GM21723 (cell line): Measurements from ENCODE around the gene NRG2.

ENCODE experiments used
- ATAC-seq: cut with Tn5 transposase; IDR thresholded peaks from one replicate; pipeline ENCODE4 v1.9.1; 2021; ENCODE audit warnings: mild to moderate bottlenecking, moderate library complexity; ENCODE audit not compliant: unreplicated experiment

NRG2 gene

GRCh38 chr5:140041492-140042392 is 1.4 kb downstream of the NRG2 start:
- no peak for ATAC-seq

GRCh38 chr5:140041099-140041491 is 2.0 kb downstream of the NRG2 start:
- no peak for ATAC-seq

- ATAC-seq: no peak
Observed at GRCh38 chr5:140040358-140040757, 2.7 kb downstream of the NRG2 start.

GRCh38 chr5:140039561-140039960 is 3.5 kb downstream of the NRG2 start:
- no peak for ATAC-seq

GRCh38 chr5:140038373-140038957 is 4.6 kb downstream of the NRG2 start:
- no peak for ATAC-seq

- ATAC-seq: no peak
Observed at GRCh38 chr5:140037012-140037411, 6.1 kb downstream of the NRG2 start.

GRCh38 chr5:140035881-140036280 is 7.2 kb downstream of the NRG2 start:
- ATAC-seq: no peak

- ATAC-seq: no peak
Observed at GRCh38 chr5:140033037-140033760, 9.9 kb downstream of the NRG2 start.

GRCh38 chr5:140032296-140032695 is 10.8 kb downstream of the NRG2 start:
- ATAC-seq: no peak

GRCh38 chr5:140027807-140028206 is 15.3 kb downstream of the NRG2 start:
- no peak for ATAC-seq

GRCh38 chr5:140025736-140026135 is 17.4 kb downstream of the NRG2 start:
- no peak for ATAC-seq

GRCh38 chr5:140024928-140025327 is 18.2 kb downstream of the NRG2 start:
- ATAC-seq: no peak

- no peak for ATAC-seq
Observed at GRCh38 chr5:140023611-140024191, 19.4 kb downstream of the NRG2 start.

- ATAC-seq: no peak
Observed at GRCh38 chr5:140020601-140021177, 22.4 kb downstream of the NRG2 start.

- ATAC-seq: no peak
Observed at GRCh38 chr5:140018920-140019644, 24.0 kb downstream of the NRG2 start.

- no peak for ATAC-seq
Observed at GRCh38 chr5:140018517-140018916, 24.6 kb downstream of the NRG2 start.

GRCh38 chr5:140018096-140018481 is 25.0 kb downstream of the NRG2 start:
- ATAC-seq: no peak

- no peak for ATAC-seq
Observed at GRCh38 chr5:140017397-140018095, 25.6 kb downstream of the NRG2 start.

- no peak for ATAC-seq
Observed at GRCh38 chr5:140015706-140016105, 27.4 kb downstream of the NRG2 start.

- ATAC-seq: no peak
Observed at GRCh38 chr5:140014751-140015150, 28.3 kb downstream of the NRG2 start.
